GM18868 (cell line): Measurements from ENCODE around the gene STX19.
"Not testable (repeated sequence)": the region's sequence is repeated elsewhere in the genome, so short reads cannot be mapped to it uniquely, and the experiment has no call there.

Experiments used
- ATAC-seq: cut with Tn5 transposase; IDR thresholded peaks from one replicate; pipeline ENCODE4 v1.9.1; 2021; ENCODE audit warnings: mild to moderate bottlenecking, moderate library complexity; ENCODE audit not compliant: unreplicated experiment

The STX19 gene

DNA sequence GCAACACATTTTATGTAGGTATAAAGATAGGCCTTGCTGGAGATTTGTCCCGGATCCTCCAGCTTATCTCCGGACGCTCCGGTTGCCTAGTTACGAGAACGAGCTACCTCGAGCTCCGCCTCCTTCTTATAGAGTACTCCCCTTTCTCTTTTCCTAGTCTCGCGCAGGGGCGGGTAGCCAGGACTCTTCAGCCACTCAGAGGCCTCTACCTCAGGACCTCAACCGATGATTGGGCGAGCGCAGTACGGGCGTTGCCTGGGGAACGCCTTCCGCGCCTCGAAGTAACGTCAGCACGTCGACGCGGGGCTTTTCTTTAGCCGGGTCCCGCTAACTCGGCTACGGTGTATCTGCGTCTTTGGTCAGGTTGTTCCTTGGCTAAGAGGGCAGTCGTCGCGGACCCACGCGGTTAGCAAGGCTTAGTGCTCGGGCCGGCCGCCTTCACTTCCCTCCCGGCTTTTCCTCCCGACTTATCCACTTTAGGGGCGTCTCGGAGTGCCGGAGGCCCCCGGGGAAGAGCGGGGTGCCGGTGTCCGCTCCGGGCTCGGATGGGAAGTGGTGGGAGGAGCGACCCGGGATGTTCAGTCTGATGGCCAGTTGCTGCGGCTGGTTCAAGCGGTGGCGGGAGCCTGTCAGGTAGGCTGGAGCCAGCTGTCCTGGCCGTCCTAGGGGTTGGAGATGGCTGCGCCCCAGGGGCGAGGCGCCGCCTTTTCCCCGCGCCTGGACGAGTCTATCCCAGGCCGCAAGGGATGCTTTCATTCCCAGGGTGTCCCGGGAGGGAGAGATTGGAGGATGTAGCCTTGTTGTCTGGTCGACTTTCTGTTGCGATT, 48.3 kb downstream of the STX19 start, which contains the start of gene ARL13B:
TSS of gene ARL13B (plus strand) at position 306 of the 827 bp plus-strand sequence. CDS start at position 575, 269 bp downstream.
- ATAC-seq = peak; percentile 99

- peak; percentile 91 for ATAC-seq
Observed at GRCh38 chr3:93973131-93974126, 55.0 kb downstream of the STX19 start, which contains the start of gene PROS1. Gene PROS1, minus strand, starts transcription at chr3:93973896. Its CDS starts 147 bp downstream, at chr3:93973749.

- ATAC-seq = no peak
Observed at GRCh38 chr3:93969997-93970396, 58.4 kb downstream of the STX19 start.

DNA sequence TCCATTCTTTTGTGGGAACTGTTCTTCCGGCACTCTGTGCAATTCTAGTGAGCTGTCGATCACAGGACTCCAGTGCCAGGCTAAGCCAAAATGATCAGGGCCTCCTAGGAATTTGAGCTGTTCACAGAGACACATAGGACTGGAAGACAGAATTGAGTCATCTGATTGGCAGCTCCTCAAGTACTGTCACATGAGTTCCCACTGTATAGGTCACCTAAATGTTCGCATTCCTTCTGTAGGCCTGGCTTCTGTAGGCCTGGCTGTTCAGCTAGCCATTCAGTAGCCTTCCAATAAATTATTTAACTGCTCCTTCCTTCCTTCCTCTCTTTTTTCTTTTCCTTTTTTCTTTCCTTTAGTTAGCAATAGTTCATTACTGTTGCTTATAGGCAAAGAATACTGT, 59.0 kb downstream of the STX19 start:
- no peak for ATAC-seq

DNA sequence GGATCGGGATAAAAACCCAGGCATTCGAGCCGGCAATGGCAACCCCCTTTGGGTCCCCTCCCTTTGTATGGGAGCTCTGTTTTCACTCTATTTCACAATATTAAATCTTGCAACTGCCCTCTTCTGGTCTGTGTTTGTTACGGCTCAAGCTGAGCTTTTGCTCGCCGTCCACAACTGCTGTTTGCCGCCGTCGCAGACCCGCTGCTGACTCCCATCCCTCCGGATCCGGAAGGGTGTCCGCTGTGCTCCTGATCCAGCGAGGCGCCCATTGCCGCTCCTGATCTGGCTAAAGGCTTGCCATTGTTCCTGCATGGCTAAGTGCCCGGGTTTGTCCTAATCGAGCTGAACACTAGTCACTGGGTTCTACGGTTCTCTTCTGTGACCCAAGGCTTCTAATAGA, 63.3 kb downstream of the STX19 start:
- ATAC-seq = not testable (repeated sequence)
